GM20431 (cell line): ENCODE results near the gene KRT6A.

Experiments
- in situ Hi-C: fragments of 300-500 bp; cut with MseI, MboI; formaldehyde crosslinking; loops from one replicate; pipeline ENCODE4 v1.15.0; 2020; ENCODE audit warnings: low sequenced_read_pairs; ENCODE audit not compliant: unreplicated experiment

The KRT6A gene

DNA sequence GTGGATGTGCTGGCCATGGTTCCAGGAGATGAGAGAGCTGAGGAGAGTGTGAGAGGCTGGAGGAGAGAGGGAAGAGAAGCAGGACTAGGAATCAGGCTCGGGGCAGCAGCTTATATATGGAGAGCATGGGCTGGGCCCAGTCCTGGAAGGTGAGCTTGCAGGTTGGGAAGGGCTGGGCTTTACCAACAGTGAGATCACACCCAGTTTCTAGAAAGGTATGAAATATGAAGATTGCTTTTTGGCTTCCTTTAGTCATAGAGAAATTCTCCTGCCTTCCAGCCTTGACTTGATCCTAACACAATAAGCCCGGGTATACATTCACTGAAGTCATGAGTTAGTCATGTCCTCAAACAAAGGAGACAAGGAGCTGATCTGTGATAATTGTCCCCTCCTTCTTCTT, at the start of gene KRT6A:
KRT6A (minus strand) TSS at position 86 of the 400 bp plus-strand sequence; CDS start at position 17, 69 bp downstream.
- in situ Hi-C loops: no loop called here

DNA sequence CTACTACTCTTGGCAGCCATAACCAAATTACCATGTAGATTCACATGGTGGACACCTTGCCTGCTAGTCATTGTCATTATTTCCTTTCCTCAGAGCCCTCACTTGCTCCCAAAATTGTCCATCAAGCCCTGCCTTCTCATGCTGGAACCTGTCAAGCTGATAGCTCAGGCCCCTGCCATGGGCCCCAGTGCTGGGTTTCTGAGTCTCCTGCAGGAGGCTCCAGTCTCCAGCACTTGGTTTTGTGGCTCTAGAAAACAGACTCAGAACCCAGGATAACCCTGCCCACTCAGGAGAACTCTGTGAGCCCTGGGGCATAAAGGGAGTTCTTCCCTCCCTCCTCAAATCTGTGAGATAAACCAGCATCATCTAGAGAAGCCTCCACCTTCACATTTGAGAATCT, 49.1 kb upstream of the KRT6A start:
- in situ Hi-C loops: no loop called here

DNA sequence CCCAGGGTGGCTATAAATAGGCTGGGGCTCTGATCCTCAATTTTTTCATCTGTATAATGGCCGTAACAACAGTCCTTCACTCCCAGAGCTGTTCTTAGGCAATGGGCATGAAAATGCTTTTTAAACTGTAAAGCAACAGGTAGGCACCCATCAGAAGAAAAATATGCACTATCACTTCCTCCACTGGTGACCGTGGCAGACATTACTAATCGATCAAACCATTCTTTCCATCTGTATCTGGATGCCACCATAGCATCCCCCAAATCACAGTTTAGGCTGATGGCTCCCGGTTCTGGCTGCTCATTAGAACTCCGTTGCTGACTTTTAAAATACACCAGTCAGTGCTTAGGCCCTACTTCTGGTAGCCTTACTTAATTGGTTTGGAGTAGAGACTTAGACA, 48.7 kb upstream of the KRT6A start:
- in situ Hi-C loops: no loop called here

DNA sequence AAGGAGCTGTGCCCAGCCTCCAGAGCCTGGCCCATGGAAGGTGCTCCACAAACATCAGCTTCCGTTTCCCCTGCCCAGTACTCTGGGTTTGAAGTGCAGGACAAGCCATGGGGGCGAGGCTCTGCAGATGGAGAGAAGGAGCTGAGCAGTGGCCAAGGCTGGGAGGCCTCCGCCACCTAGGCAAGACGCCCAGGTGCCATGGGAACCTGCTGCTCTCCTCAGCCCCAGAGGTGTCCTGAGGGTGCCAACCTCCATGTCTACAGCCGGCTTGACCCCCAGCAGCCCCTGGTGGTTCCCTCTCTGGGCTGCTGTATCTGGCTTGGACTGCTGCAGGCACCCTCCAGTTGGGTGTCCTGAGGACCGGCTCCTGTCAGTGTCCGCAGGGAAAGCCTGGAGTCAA, 47.5 kb upstream of the KRT6A start:
- in situ Hi-C loops: no loop called here

DNA sequence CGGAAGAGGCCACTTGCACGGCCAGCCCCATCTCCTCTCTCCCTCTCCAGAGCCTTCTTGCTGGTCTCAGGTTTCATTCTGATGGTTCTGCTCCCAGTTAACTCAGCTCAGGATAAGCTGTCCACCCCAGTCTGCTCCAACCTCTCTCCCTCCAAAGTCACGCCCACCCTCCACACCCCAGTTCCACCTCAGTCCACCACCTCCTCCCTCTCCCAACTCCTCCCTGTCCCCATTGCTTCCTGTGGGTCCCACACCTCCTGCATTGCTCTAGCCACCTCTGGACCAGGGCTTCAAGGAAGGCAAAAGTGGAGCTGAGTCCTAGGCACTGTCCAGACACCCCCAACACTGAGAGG, 46.7 kb upstream of the KRT6A start:
- in situ Hi-C loops: no loop called here

DNA sequence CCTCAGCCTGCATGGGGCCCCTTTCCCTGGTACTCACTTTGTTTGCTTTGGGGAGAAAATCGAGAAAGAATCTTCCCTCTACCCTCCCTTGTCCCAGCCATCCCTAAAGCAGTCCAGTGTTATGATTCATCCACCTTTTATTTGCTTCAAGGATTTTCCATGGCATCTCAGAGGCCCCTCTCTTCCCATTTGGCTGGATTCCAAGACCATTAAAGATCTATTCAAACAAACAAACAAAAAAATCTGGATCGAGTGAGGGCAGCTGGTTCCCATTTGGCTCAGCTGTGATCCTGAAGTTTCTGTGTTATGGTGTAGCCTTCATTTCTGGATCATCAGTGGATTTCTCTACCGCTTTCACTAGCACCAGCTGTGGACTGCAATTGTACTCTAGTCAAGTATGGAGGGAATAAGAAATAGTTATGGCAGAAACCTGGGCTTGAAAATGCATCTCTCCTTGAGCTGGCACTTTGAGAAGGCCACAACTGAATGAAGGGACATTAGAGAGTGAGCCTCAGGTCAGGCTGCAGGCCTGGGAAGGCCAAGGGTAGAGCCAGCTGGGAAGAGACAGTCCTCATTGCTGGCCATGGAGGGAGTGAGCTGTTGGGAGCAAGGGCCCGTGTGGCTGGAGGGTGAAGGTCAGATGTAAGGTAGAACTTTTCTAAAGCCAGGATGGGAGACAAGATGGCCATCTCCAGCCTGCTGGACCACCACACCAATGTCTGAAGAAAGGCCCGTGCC, 46.2 kb upstream of the KRT6A start:
- in situ Hi-C loops: no loop called here

DNA sequence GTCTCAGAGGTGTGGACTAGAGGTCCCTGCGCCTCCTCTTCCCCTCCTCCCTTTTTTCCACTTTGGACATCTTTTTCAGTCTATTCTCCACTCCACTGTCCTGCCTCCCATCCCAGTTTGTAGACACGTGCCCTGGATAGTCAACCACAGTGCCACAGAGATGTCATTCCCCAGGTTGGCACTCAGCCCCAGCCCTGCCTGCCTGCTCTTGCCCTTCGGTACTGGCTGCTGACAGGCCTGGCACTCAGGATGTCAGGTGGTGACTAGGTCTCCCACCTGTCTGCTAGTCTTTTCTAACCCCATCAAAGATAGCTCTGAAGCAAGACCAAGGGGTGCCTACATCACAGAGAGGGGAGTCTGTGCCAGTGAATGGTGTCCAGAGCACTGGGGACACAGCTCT, 44.0 kb upstream of the KRT6A start:
- in situ Hi-C loops: no loop called here

DNA sequence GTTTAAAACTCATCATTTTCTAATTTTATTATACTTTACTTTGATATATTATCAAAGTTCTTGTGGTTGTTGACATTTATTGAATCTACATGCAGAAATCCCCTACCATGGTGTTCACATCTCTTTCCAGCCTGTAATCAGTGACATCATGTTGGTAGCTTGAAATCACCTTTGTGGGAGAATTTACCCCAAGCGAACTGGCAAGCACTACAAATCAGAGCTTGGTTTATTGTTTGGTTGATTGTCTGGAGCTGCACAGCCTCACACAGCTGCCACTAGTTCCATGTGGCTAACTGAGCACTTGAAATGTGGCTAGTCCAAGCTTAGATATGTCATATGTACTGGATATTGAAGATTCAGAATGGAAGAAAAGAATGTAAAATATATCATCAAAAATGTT, 42.5 kb upstream of the KRT6A start:
- in situ Hi-C loops: no loop called here

DNA sequence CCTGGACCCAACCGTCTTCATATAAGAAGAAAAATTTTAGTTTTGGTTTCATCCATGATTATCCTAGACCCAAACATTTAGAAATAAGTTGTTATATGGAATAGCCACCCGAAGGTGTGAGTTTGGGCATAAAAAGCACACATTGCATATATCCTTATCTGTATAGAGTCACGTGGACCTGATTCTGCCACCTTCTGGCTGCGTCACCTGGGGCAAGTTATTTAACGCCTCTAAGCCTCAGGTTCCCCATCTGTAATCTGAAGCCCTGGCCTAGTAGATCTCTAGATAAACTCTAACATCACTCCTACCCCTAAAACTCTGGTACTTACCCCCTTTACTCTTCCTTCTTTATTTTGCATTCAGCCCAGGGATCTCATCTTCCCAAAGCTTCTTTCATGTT, 41.4 kb upstream of the KRT6A start:
- in situ Hi-C loops: no loop called here

DNA sequence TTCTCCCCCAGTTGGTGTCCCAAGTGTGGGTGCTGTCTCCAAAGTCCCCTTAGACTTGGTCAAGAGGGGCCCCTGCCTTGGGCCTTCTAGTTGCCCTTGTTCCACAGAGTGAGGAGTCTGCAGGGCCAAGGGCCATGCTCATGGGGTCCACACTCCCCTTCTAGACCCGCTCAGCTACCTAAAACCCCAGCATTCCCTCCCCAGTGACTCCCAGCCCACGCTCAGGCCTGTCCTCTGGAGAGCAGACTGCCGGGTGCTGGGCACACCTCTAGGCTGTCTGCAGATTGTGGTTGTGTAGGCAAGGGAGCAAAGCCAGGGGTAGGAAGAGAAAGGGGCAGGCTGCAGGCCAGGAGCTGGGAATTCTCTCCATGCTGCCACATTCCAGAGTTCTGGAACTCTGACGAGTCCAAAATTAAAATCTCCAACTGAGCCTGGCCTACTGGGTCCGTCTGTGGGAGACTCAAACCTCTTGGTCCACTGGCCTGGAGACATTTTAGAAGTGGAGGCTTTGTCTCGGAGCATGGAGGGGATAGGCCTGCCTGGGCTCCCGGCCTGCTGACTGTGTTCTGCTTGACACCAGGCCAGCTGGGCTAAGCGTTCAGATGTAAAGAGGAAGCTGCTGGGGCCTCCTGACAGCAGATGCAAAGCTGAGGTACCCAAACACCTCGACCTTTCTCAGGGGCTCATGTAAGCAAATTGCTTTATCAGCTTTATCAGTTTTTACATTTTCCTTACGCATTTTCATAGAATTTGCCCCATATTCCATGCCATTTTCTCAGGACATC, 40.8 kb upstream of the KRT6A start:
- in situ Hi-C loops: no loop called here

DNA sequence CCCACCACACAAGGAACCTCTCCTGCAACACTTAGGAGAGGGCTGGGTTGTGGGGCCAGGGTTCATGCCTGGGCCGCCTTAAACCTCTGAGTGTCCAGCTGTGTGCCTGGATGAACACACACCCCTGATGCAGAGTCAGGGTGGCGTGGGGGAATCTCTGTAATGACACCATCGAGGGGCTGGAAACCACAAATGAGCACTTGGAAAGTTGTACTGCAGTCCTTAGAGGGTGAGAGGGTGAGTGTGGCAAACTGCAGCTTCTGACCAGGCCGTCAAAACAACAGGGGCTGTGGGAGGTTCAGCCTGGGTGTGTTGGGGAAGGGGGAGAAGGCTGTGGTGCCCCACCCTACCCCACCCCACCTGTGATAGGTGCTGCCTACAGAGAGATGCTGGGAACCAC, 39.6 kb upstream of the KRT6A start:
- in situ Hi-C loops: no loop called here

DNA sequence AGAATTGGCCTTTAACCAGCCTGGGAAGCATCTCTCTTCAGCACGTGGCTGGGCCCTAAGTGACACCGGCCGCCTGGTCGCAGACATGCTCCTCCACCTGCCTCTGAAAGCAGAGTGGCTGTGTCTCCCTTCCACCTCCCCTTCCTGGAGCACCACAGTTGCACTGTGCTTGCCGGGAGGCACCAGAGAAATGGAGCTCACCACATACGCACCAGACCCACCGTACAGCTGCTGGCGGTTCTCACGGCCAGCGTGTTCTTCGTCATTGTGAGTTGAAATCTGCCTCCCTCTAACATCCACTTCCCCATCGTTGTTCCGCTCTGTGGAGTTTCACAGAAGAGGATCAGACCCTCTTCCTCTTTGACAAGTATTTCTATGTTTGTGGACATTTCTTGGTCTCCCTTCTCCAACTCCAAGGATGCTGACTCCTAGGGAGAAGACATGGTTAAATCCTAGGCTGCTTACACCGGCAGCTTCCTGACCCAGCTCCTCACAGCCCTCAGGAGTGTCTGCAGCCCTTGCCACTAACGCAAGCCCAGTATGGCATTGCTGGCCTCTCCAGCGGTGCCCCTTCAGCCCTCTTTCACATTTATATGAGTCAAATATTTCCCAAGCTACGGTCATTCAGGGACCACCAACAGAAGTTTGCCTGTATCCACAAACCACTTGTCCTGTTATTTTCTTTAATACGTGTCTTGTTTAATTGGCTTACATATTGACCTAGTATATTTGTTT, 38.7 kb upstream of the KRT6A start:
- in situ Hi-C loops: no loop called here

DNA sequence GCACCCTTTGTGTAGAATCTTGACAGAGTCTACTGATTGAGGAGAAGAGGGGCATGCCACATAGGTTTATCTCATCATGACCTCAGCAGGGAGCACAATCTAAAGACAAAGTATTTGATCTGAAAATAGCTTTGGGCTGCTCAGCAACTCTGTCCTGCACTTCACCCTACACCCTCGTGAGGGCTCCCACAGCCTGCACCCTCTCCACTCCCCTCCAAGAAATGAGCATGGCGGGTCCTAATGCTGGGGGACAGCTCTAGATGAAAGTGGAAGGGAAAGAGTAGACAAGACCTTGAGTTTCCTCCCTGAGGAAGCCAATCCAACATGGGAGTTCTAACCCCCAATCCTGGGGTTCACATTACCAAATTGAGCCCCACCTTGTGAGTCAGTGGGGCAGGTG, 37.8 kb upstream of the KRT6A start:
- in situ Hi-C loops: no loop called here

DNA sequence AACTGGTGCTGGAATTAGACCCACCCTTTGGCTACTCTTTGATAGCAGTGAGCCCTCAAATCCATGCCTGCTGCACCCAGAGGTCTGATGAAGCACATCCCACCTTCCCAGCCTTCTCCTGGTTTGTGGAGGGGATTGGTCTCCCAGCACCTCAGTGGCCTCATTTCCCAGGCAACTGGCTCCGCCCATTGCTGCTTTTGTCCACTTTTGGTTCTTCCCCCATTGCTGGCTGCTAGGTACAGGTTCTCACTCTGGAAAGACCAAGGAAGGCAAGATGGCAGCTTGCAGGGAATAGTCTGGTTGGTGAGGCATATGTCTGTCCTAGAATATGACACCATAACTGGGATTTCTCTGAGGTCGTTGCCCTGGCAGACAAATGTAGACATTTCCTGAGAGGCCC, 37.3 kb upstream of the KRT6A start:
- in situ Hi-C loops: no loop called here

DNA sequence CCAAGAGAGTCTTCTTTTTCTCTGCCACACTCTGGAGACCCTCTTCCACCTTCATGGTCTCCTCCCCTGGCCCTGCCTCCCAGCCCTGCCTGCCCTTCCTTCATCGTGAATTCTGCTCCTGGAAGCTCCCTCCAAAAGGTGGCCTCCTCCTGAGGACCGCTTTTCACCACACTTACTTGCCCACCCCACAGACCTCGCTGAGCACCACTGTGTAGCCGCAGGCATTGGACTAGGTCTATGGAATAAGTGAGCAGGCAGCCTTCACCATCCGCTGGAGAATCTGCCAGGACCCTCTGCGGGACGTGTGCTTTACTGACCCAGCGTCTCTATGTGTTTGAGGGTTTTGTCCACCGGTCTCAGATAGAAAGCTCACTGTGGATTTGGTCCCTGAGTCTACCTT, 36.8 kb upstream of the KRT6A start:
- in situ Hi-C loops: no loop called here

DNA sequence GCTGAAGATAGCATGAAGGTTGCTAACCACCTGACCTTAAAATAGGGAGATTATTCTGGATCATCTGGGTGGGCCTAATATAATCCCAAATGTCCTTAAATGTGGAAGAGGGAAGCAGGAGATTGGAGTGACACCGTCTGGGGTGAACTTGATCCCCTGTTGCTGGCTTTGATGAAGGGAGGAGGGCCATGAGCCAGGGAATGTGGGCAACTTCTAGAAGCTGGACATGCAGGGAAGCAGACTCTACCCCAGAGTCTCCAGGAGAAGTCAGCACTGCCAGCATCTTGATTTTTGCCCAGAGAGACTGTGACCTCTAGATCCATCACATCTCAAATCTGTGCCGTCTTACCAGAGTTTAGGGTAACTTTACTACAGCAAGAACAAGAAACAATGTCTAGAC, 36.4 kb upstream of the KRT6A start:
- in situ Hi-C loops: no loop called here

DNA sequence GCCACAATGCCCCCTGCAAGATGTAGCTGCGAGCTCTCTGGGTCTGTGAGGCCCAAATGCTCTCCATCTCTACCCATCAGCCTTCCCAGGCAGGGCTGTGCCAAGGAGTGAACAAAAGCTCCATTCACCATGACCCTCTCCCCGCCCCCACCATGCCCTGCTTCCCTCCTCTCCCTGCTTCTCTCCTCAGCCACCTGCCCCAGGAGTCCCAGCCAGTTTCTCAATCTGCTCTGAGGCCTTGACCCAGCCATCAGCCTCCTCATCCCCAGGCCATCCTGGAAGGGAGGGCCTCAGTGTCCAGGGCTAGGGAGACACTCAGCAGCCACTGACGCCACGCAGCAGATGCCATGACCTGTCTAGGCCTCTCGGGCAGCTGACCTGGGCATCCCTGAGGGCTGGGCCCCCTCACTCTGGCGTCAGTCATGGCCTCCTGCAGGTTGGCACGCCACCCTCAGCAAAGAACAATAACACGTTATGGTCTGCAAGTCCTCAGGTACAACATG, 35.6 kb upstream of the KRT6A start:
- in situ Hi-C loops: no loop called here

DNA sequence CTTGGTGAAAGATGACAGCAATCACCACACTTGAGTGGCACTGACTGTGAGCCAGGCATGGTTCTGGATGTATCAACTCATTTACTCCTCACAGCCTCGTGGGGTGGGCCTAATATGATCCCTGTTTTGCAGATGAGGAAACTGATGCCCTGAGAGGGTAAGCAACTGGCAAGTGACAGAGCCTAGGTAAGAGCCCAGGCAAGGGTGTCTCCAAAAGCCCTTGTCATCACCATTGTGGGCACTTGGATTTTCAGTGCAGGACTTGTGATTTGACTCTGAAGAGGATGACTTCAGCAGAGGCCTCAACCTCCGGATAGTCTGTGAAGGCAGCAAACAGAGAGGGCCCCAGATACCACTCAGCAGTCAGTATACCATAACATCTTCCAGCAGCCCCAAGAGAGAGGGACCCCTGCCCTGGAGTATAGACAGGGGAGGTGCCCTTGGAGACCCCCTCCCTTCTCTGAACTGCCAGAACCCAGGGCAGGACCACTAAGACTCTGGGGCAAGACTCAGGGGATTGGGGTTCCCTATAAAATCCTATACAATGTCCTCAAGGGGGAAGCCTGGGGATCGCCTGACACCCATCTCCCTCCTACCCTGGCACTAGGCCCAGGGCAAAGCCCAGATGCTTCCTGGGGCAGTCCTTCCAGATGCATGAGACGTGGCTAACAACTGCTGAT, 34.2 kb upstream of the KRT6A start:
- in situ Hi-C loops: no loop called here

DNA sequence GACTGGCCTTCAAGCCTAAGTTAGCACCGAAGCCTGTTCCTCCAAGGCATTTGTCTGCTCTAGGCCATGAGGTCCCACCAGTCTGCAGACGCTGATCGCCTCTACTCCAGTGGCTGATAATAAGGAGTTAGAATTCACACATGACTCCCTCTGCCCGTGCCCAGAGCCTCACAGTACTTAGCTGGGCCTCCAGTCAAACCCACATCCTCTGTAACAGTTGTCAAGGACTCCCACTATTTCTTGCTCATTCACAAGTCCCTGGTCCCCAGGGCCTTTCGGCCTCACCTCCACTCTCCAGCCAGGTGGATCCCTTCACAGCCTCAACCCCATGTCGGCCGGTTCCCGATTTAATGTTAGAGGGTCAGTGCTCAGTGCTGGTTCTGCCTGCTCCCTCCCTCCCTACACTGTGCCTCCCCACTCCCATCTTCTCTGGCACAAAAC, 33.5 kb upstream of the KRT6A start:
- in situ Hi-C loops: no loop called here
